Endothelial cell of umbilical vein (primary cell): Measurements from ENCODE around the gene CST9L.

Experiments used
- POLR2A ChIP-seq: IDR thresholded peaks from 2 replicates; pipeline ENCODE4 v1.6.1; 2012; ENCODE audit warnings: low read depth, mild to moderate bottlenecking, control low read depth, low read length
- POLR2AphosphoS5 ChIP-seq: IDR thresholded peaks from 2 replicates; pipeline ENCODE4 v1.6.1; 2012; ENCODE audit warnings: low read depth, mild to moderate bottlenecking, control low read depth, low read length, moderate library complexity; ENCODE audit not compliant: insufficient read depth
- TF ChIP-seq, protein P1 (sequence below), 2 donors: IDR thresholded peaks; 1 replicate in 1 of 2; 2 replicates in 1 of 2; pipeline ENCODE4 v1.5.1; 2011; ENCODE audit warnings: low read length in 2 of 2, mild to moderate bottlenecking in 2 of 2, moderate library complexity in 2 of 2, control low read depth in 1 of 2, inconsistent platforms in 1 of 2, low read depth in 1 of 2; ENCODE audit not compliant: insufficient read depth in 1 of 2; ENCODE audit errors: extremely low read depth in 1 of 2
- TF ChIP-seq, protein P2 (sequence below): IDR thresholded peaks from 2 replicates; pipeline ENCODE4 v1.6.1; 2011; ENCODE audit not compliant: insufficient read depth, insufficient read length

DNA sequence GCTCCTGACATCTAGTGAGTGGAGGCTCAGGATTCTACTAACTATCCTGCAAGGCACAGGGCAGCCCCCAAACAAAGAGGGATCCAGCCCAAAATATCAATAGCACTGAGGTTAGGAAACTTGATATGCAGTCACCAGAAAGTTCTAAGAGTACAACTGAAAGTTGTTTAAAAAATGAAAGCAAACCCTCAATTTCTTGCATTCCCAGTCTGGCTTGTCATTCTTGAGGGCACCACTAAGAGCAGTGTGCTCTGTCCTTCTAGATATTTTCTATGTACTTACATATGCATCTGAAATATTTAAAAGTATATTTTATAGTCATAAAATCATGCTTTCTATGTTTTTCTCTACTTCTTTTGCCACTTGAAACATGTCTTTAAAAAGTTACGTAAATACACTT lies 41.4 kb downstream of the CST9L start:
- TF ChIP-seq, protein P1, sequence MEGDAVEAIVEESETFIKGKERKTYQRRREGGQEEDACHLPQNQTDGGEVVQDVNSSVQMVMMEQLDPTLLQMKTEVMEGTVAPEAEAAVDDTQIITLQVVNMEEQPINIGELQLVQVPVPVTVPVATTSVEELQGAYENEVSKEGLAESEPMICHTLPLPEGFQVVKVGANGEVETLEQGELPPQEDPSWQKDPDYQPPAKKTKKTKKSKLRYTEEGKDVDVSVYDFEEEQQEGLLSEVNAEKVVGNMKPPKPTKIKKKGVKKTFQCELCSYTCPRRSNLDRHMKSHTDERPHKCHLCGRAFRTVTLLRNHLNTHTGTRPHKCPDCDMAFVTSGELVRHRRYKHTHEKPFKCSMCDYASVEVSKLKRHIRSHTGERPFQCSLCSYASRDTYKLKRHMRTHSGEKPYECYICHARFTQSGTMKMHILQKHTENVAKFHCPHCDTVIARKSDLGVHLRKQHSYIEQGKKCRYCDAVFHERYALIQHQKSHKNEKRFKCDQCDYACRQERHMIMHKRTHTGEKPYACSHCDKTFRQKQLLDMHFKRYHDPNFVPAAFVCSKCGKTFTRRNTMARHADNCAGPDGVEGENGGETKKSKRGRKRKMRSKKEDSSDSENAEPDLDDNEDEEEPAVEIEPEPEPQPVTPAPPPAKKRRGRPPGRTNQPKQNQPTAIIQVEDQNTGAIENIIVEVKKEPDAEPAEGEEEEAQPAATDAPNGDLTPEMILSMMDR (IDR thresholded peaks at IDR 0.05; ENCODE audit: extremely low read depth in 1 of 2, insufficient read depth in 1 of 2, low read depth in 1 of 2, low read length in 2 of 2) = no peak
- TF ChIP-seq POLR2A = no peak
- TF ChIP-seq POLR2AphosphoS5 = no peak
- TF ChIP-seq, protein P2, sequence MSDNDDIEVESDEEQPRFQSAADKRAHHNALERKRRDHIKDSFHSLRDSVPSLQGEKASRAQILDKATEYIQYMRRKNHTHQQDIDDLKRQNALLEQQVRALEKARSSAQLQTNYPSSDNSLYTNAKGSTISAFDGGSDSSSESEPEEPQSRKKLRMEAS = no peak
